SH-SY5Y (cell line): Measurements from ENCODE around the gene KLHL26.

Experiments
- GATA2 ChIP-seq: IDR thresholded peaks from 2 replicates; pipeline ENCODE4 v1.6.1; 2011; ENCODE audit warnings: mild to moderate bottlenecking, low read depth, low read length
- GATA3 ChIP-seq: IDR thresholded peaks from 2 replicates; pipeline ENCODE4 v1.6.1; 2011; ENCODE audit warnings: low read depth, mild to moderate bottlenecking, low read length, moderate library complexity

DNA sequence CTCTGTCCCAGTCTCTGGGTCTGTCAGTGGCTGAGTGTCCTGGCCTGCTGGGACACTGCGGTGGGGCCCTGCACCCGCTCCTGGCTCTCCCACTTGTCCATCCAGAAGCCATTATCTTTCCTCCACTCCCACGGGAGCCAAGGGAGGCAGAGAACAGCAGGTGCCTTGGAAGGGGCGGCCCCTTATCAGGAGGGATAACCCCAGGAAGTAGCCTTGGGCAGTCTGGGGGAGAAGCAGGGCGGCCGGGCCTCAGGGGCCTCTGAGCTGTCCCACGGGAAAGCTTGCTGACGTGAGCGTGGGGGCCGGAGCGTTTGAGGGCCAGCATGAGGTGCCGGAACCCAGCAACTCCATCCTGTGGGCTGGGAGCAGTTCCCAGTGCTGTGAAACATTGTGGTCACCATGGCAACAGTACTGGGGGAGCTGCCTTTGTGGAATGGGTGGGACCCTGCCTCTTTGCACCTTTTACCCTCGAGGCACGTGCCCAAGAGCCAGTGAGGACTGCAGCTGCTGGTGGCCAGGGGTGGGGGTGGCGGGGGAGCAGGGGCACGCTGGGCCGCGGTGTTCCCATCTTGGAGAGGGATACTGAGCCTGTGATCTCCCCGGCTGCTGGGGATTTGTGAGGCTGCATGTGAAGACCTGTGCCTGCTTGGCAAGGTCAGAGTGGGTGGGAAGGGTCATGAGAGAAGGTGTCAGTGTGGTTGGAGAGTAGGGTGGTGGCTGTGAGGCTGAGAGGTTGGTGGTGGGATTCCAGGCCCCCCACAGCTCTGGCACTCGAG is 20.9 kb downstream of the KLHL26 start:
- TF ChIP-seq GATA2 (no peak), GATA3 (no peak)
